GM20000 (cell line): Measurements from ENCODE around the gene WDR45B.

Source experiments
- DNase-seq: peaks from one replicate; pipeline ENCODE4 v3.0.0; 2012; ENCODE audit warnings: low spot score
- TF ChIP-seq, protein P1 (sequence below): IDR thresholded peaks from 2 replicates; pipeline ENCODE4 v1.5.1; 2012; ENCODE audit warnings: mild to moderate bottlenecking, control low read depth; ENCODE audit errors: extremely low read depth, missing control alignments

The WDR45B gene

GRCh38 chr17:82661717-82662683, 13.8 kb upstream of the WDR45B start:
- TF ChIP-seq, protein P1, sequence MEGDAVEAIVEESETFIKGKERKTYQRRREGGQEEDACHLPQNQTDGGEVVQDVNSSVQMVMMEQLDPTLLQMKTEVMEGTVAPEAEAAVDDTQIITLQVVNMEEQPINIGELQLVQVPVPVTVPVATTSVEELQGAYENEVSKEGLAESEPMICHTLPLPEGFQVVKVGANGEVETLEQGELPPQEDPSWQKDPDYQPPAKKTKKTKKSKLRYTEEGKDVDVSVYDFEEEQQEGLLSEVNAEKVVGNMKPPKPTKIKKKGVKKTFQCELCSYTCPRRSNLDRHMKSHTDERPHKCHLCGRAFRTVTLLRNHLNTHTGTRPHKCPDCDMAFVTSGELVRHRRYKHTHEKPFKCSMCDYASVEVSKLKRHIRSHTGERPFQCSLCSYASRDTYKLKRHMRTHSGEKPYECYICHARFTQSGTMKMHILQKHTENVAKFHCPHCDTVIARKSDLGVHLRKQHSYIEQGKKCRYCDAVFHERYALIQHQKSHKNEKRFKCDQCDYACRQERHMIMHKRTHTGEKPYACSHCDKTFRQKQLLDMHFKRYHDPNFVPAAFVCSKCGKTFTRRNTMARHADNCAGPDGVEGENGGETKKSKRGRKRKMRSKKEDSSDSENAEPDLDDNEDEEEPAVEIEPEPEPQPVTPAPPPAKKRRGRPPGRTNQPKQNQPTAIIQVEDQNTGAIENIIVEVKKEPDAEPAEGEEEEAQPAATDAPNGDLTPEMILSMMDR, result no peak

GRCh38 chr17:82659886-82660285, 11.6 kb upstream of the WDR45B start:
- TF ChIP-seq, protein P1, result no peak

More at GRCh38 chr17:82661717-82662683, 13.8 kb upstream of the WDR45B start:
- DNase-seq, result no peak

DNA sequence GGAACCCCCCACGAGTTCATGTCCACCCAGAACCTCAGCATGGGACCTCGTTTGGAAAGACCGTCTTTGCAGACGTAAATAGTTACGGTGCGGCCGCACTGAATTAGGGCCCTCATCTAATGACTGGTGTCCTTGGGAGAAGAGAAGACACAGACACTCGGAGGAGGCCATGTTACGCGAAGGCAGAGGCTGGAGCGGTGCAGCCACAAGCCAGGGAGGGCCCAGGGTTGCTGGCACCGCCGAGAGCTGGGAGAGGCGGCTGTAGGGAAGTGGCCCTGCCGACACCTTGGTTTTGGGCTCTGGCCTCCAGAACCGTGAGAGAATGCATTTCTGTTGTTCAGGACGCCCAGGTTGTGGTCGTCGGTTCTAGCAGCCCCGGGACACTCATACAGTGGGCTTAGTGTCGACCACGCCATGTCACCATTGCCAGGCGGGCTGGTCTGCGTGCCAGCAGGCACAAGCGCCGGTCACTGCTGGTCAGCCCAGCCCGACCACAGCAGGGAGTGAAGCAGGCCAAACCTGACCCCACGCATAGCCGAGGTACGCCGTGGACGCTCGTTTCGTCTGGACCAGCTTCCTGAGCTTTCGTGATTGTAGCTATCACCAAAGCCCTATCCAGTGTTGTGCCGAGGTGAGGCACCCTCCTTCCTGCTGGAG, 10.7 kb upstream of the WDR45B start:
- no peak for DNase-seq
- TF ChIP-seq, protein P1, result no peak

More at GRCh38 chr17:82659886-82660285, 11.6 kb upstream of the WDR45B start:
- no peak for DNase-seq

DNA sequence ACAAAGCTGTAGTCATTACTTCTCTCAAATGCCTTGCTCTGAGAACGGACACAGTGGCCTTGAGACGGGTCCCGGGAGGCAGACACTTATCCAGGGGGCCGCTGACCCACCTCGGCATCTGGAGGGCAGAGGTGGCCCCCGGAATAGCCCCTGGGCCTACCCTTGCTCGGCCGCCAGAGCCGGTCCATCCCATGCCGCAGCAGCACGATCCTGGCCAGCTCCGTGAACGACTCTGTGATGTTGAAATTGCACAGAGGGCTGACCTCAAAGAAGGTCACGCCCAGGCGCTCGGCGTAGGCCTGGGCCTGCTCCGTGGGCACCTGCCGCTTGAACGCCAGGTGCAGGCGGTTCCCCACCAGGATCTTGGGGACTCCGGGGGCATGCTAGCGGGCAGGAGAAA, 10.1 kb upstream of the WDR45B start:
- TF ChIP-seq, protein P1, result no peak
- no peak for DNase-seq

GRCh38 chr17:82657926-82658325, 9.7 kb upstream of the WDR45B start:
- TF ChIP-seq, protein P1, result no peak
- DNase-seq, result no peak

- no peak for DNase-seq
- TF ChIP-seq, protein P1, result no peak
Measured at GRCh38 chr17:82656266-82656665, 8.0 kb upstream of the WDR45B start.

DNA sequence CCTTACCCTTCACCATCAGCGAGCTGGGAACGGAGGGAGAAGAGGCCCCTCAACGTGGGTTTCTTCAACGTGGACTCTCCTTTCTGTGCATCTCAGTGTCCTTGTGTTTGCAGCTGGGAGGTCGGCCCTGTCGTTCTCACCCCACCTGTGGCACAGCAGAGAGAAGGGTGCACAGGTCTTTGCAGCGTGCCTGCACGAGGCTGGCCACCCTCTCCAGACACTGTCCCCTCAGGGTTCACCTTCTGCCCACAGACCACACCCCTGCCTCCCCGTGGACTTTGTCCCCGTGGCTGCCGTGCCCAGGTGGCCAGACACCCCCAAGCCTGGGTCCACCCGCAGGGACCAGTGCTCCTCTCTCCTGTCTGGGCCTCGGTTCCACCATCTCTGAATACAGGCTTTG, 7.3 kb upstream of the WDR45B start:
- TF ChIP-seq, protein P1, result no peak
- DNase-seq, result no peak
